ENCODE data around the gene MOB3B. TPM values are rescaled to one million over a fixed set of nuclear protein-coding genes. Genes with fewer than 3 reads are reported as not detected.

The MOB3B gene
- total and polyA plus RNA-seq, 2 of the 13 experiments (the other 11 are each of a cell fraction or from before 2014, with no cell fraction given) = 0.03 to 0.09 TPM

DNA sequence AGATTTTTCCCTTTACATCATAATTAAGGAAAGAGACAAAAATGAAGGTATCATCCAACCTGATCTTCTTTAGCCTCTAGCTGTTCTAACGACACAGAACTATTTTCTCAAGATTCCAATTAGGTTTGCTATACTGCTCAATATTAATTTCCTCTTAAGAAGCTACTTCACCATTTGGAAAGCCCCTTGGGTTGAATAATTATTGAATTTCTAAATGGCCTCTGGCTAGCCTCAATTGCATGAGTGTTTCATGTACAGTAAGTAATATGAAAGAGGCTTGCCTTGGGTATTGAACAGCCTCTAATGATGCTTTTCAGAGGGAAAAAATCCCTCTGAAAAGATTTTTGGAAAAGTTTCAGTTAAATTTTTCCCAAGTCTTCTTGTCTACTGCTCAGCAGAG lies 3.7 kb upstream of the MOB3B start:
- no peak for DNase-seq (ENCODE audit: low spot score)
- 58% methylated on average over 1 of the region's 1 CpG for WGBS (ENCODE audit: low lambda C conversion rate)
- H2AFZ ChIP-seq (ENCODE audit: low read length) = no peak overlapping the region
- H3K27ac ChIP-seq (ENCODE audit: extremely low read length, insufficient read depth, low read length) = no peak overlapping the region
- TF ChIP-seq KDM5A (IDR thresholded peaks at IDR 0.05; ENCODE audit: borderline replicate concordance, low read length) (no peak), AGO2 (optimal IDR thresholded peaks at IDR 0.05; ENCODE audit: low read depth, low read length) (no peak), STAT5B (CRISPR knock-in tag; IDR thresholded peaks at IDR 0.05) (no peak), IRF9 (CRISPR knock-in tag; IDR thresholded peaks at IDR 0.05; ENCODE audit: borderline replicate concordance) (no peak), ZNF17 (CRISPR knock-in tag; IDR thresholded peaks at IDR 0.05) (no peak), PCBP2 (optimal IDR thresholded peaks at IDR 0.05; ENCODE audit: low read depth, low read length, poor library complexity, severe bottlenecking) (no peak), MAFF (IDR thresholded peaks at IDR 0.05; ENCODE audit: low read depth, low read length) (no peak), YEATS2 (CRISPR knock-in tag; IDR thresholded peaks at IDR 0.05; ENCODE audit: borderline replicate concordance) (no peak), HOXD1 (CRISPR knock-in tag; IDR thresholded peaks at IDR 0.05) (no peak), ZZZ3 (CRISPR knock-in tag; IDR thresholded peaks at IDR 0.05; ENCODE audit: borderline replicate concordance) (no peak), PTBP1 (IDR thresholded peaks at IDR 0.05; ENCODE audit: low read depth, low read length, poor library complexity, severe bottlenecking) (no peak), TARDBP (CRISPR knock-in tag; IDR thresholded peaks at IDR 0.05) (no peak), NCOA1 (CRISPR knock-in tag; IDR thresholded peaks at IDR 0.05) (no peak)
- TF ChIP-seq, protein P1, sequence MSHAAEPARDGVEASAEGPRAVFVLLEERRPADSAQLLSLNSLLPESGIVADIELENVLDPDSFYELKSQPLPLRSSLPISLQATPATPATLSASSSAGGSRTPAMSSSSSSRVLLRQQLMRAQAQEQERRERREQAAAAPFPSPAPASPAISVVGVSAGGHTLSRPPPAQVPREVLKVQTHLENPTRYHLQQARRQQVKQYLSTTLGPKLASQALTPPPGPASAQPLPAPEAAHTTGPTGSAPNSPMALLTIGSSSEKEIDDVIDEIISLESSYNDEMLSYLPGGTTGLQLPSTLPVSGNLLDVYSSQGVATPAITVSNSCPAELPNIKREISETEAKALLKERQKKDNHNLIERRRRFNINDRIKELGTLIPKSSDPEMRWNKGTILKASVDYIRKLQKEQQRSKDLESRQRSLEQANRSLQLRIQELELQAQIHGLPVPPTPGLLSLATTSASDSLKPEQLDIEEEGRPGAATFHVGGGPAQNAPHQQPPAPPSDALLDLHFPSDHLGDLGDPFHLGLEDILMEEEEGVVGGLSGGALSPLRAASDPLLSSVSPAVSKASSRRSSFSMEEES (CRISPR knock-in tag; IDR thresholded peaks at IDR 0.05) = no peak
- H4K20me1 ChIP-seq (ENCODE audit: insufficient read depth, low read length) = no peaks in the 10 kb centered on the region
- peaks cover 3 to 13% of the 10 kb centered on the region in 2 experiments; a peak in 3 of 5 replicates for H3K27me3 ChIP-seq (ENCODE audit: control insufficient read depth in 1 of 2, insufficient read depth in 2 of 2, low read length in 2 of 2)
- H3K9me3 ChIP-seq (ENCODE audit: low read length) = no peaks in the 10 kb centered on the region
- H3K4me3 ChIP-seq (replicated peaks in 1 of 3; ENCODE audit: insufficient read depth in 1 of 3, low read depth in 2 of 3, low read length in 3 of 3) = no peak overlapping the region
- H3K36me3 ChIP-seq (replicated peaks in 1 of 2; ENCODE audit: control insufficient read depth in 1 of 2, insufficient read depth in 2 of 2, low read length in 2 of 2) = no peaks in the 10 kb centered on the region
- in situ Hi-C loops (cut with HindIII; ENCODE audit: extremely low pct_ligation_motif_present, low pct_unique_long_range_greater_than_20kb) (no loop called here), intact Hi-C loops (cut with micrococcal nuclease; ENCODE audit: unreplicated experiment) (no loop called here)
- ATAC-seq = no peak
- FAIRE-seq = no peak
- no peak overlapping the region for H3K4me2 ChIP-seq (ENCODE audit: low read depth, low read length)
- CTCF ChIA-PET (ENCODE audit: low intra/inter-chr PET ratio, low total read pairs) = no interaction called here
- H3K4me1 ChIP-seq (ENCODE audit: insufficient read depth, low read length) = peaks cover 31% of the 10 kb centered on the region
- POLR2A ChIA-PET = no interaction called here
- H3K79me2 ChIP-seq (ENCODE audit: insufficient read depth, low read length) = no peaks in the 10 kb centered on the region
- no TSS peak for BruUV-seq (replicated peaks)
- no peak overlapping the region for H3K9ac ChIP-seq (ENCODE audit: insufficient read depth, low read depth, low read length)

Data from HepG2 (cell line).